Ecto neural progenitor cell (in vitro differentiated cells): ENCODE data around the gene SF3A2.

Experiments used
- DNase-seq: peaks from one replicate; pipeline ENCODE4 v3.0.0-alpha.2; 2018; ENCODE audit warnings: low spot score

SF3A2 gene

GRCh38 chr19:2207991-2208860 is 28.4 kb upstream of the SF3A2 start:
- DNase-seq, result peak; percentile 78

- no peak for DNase-seq
These were observed 27.6 kb upstream of the SF3A2 start for GRCh38 chr19:2208975-2209374.

- DNase-seq, result no peak
These were observed 27.2 kb upstream of the SF3A2 start for GRCh38 chr19:2209408-2209807.

- no peak for DNase-seq
These were observed 26.4 kb upstream of the SF3A2 start for GRCh38 chr19:2210206-2210605.

- no peak for DNase-seq
These were observed 25.5 kb upstream of the SF3A2 start for GRCh38 chr19:2210987-2211740.

- DNase-seq, result no peak
These were observed 23.5 kb upstream of the SF3A2 start for GRCh38 chr19:2212861-2213711.

GRCh38 chr19:2213799-2214198 is 22.8 kb upstream of the SF3A2 start:
- DNase-seq, result no peak

- DNase-seq, result no peak
These were observed 22.4 kb upstream of the SF3A2 start for GRCh38 chr19:2214251-2214650.

GRCh38 chr19:2215281-2215751 is 21.3 kb upstream of the SF3A2 start:
- peak; percentile 62 for DNase-seq

GRCh38 chr19:2216361-2217225 is 20.0 kb upstream of the SF3A2 start:
- DNase-seq, result no peak

- no peak for DNase-seq
These were observed 19.0 kb upstream of the SF3A2 start for GRCh38 chr19:2217591-2217990.

GRCh38 chr19:2219726-2220125 is 16.9 kb upstream of the SF3A2 start:
- DNase-seq, result no peak

GRCh38 chr19:2221250-2221831 is 15.3 kb upstream of the SF3A2 start:
- DNase-seq, result no peak

GRCh38 chr19:2221918-2222317 is 14.7 kb upstream of the SF3A2 start:
- DNase-seq, result no peak

- no peak for DNase-seq
These were observed 13.2 kb upstream of the SF3A2 start for GRCh38 chr19:2223391-2223790.

GRCh38 chr19:2223959-2224358 is 12.7 kb upstream of the SF3A2 start:
- DNase-seq, result no peak

GRCh38 chr19:2224754-2225349 is 11.8 kb upstream of the SF3A2 start:
- no peak for DNase-seq

- no peak for DNase-seq
These were observed 11.1 kb upstream of the SF3A2 start for GRCh38 chr19:2225415-2226050.

- no peak for DNase-seq
These were observed 10.4 kb upstream of the SF3A2 start for GRCh38 chr19:2226051-2226839.
